HG03159 (cell line): ENCODE measurements around the gene MKNK1.

Experiments used
- ATAC-seq: cut with Tn5 transposase; IDR thresholded peaks from one replicate; pipeline ENCODE4 v1.9.1; 2021; ENCODE audit warnings: mild to moderate bottlenecking, moderate library complexity; ENCODE audit not compliant: unreplicated experiment

Gene MKNK1

DNA sequence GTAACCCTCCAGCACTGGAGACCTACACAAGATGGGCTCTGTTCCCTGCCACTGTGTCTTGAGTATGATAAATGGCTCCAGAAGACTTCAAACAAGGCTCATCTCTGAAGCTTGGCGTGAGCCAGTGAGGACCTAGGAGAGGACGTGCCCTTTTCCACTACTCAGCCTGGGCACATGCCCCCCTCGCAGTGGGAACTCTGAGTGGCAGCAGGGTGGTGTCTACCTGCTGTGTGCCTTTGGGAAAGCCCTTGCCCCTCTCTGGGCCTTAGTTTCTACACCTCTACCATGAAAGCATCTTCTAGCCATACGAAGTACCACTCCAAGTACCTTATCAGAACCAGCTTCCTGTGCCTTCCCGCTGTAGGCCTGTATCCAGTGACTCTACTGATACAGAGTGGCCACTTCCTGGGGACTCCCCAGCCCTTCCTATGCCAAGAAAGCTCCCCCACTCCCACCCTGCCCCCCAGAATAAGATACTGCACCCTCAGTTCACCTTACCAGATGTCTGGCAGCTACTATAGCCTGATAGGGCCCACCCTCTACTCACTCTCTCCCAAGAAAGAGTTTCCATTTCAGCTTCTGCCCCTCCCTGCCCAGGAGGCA is 15.7 kb upstream of the MKNK1 start:
- no peak for ATAC-seq

DNA sequence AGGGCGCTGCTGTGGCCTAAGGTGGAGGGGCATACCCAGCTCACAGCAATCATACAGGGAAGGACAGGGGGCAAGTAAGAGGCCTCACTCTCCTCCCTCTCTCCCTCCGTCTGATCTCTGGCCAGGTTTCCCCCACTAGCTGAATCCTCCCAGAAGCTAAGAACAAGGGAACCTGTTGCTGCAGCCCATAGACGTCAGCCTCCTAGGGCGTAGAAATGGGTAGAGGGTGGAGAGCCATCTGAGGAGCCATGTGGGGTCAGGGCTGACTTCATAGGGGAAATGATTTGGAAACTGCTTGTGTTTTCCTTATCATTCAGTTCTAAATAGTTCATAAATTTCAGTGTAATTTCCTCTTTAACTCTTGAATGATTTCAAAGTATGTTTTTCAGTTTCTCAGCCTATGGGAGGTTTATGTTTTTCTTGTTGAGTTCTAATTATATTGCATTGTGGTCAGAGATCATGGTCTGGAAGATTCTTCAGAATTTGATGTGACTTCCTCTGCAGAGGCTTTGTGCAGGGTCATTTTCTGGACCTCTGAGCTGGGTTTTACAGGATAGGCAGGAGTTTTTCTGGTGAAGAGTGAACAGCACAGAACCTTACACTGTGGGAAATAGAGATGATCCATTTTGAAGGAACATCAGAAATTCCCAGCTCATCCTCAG is 14.8 kb upstream of the MKNK1 start:
- ATAC-seq = no peak

GRCh38 chr1:46617833-46618232 is 13.8 kb upstream of the MKNK1 start:
- no peak for ATAC-seq

GRCh38 chr1:46617108-46617800 is 13.2 kb upstream of the MKNK1 start:
- no peak for ATAC-seq

GRCh38 chr1:46616277-46617107 is 12.4 kb upstream of the MKNK1 start, which contains the start of gene MOB3C:
Gene MOB3C, minus strand, starts transcription at chr1:46616811. Its CDS starts 3,490 bp downstream, at chr1:46613321.
- peak; percentile 63 for ATAC-seq

DNA sequence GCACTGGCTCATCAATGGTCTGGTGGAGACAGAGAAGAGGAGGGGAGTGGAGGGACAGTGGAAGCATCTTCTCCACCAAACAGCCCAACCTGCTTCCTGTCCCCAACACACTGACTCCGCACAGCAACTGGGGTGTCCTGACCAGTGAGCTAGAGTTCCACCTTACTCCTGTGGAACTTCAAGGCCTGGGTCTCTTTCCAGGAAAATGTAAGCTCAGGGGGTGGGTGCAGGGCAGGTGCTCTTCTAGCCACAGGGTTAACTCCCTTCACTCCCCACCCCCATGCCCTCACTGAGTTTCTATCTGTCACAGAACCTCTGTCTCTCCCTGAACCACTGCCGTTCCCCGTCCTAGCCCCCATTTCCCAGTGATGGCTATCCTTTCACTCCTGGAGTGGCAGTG is 11.7 kb upstream of the MKNK1 start:
- peak; percentile 4 for ATAC-seq

DNA sequence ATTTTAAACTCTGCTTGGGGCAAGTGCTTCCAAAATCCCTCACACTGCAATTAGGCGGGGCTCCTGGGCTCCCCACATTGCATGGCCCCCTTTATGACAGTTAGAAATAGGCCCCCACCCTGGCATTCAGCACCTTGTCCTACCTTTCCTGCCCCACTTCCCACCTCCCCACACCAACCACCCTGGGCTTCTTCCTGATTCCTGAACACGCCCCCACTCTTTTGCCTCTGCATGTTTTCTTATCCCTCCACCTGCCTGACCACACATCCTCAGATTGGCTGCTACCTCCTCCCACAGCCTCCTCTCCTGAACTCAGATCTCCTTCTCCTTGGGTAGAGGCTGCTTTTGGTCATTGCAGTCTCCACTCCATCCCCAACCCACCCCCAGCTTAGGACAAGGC is 11.0 kb upstream of the MKNK1 start:
- no peak for ATAC-seq

GRCh38 chr1:46614604-46614984 is 10.5 kb upstream of the MKNK1 start:
- ATAC-seq = no peak

DNA sequence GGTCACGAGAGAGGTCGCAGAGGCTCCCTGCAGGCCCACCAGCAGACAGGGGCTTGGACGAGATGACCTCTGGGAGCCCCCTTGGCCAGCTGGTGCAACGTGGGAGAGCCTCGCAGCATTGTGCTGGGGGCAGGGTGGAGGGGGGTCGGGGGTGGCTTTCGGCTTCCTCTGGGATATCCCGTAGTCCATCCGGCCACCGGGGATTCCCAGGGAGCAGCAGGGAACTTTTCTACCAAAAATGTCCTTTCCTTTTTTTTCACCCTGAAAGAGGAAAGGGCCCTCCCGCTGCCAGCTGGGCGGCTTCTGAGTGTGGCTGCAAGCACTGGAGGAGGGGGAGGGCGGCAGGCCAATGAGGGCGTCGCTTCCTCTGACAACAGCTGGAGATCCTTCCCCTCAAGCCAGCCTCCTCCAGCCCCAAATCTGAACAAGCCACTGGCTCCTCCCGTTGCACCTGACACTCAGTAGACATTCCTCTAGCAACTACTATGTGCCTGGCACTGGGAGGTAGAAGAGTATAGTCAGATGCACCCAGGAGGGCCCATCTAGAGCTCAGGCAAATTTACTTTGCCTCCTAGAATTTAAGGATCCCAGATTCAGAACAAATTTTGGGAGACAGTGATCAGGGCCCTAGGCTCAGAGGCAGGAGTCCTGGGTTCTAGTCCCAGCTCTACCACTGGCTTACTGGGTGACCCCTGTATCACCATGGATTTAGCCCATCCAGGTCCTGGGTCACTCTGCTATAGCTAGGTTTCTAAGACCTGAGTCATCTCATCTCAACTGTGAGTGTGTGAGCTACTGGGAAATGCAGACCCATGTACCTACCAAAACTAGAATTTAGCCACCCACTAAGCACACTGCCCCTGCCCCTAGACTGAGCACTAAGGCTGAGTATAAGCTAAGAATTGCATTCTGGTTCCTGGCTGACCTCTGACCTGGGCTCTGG is 9.9 kb upstream of the MKNK1 start:
- ATAC-seq = no peak

GRCh38 chr1:46612937-46613660 is 9.0 kb upstream of the MKNK1 start:
- ATAC-seq = no peak

GRCh38 chr1:46611691-46612221 is 7.7 kb upstream of the MKNK1 start:
- no peak for ATAC-seq

- no peak for ATAC-seq
Measured at GRCh38 chr1:46607345-46608130, 3.5 kb upstream of the MKNK1 start.

GRCh38 chr1:46606255-46606965 is 2.3 kb upstream of the MKNK1 start:
- no peak for ATAC-seq

GRCh38 chr1:46605232-46605631 is 1.2 kb upstream of the MKNK1 start:
- no peak for ATAC-seq

DNA sequence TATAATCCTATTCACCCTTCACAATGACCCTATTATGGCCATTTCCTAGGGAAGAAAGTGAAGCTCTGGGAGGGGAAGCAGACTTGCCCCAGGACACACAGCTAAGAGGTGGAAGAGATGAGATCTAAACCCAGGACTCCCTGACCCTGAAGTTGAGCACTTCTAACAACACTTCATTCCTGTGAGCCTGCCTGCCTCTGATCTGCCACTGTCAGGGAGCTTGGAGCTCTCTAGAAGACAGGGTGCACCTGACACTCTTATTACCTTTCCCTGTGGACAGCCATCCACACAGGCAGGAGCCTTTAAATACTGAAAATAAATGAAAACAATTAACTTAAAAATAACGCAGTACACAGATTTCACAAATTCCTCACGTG is 599 bp downstream of the MKNK1 start:
- ATAC-seq = no peak

DNA sequence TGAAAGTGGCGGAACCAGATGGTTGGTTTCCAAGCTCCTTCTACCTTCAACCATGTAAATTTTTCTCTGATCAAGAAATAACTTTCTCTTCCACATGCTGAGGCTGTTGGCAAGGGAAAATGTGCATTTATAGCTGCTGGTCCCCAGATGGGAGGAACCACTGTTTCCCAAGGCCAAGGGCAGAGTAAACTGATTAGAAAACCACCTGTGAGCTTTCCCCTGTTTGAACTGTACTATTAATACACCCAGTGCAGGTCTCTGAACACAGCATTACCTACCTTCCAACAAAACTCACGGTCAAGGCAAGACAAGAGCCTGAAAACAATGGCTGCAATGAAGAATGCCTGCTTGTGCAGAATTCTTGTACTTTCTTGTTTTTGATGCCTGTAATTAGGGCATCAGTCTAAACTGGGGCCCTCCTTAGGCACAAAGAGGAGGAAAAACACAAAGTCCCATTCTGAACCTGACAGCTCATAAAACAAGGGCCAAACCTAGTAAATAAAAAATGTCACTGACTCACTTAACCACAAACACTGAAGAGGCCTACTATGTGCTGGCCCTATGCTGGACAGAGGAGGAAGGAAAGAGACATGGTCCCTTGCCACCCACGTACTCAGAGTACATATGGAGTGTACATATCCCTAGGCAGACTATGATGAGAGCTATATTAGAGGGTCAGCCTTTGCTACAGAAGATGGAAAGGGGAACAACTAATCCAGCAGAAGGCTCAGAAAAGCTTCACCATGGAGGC is 2.6 kb downstream of the MKNK1 start:
- no peak for ATAC-seq
